Hepatocyte (in vitro differentiated cells): ENCODE measurements around the gene MCF2L2.

Experiments
- EZH2 ChIP-seq: fragments of 200-600 bp; sonication (generic); IDR thresholded peaks from 2 replicates; pipeline ENCODE4 v1.6.1; 2016; ENCODE audit warnings: antibody characterized with exemption, mild to moderate bottlenecking, borderline replicate concordance
- EZH2phosphoT487 ChIP-seq: fragments of 200-600 bp; sonication (generic); IDR thresholded peaks from one replicate; pipeline ENCODE4 v1.6.1; 2018; ENCODE audit warnings: antibody characterized with exemption, mild to moderate bottlenecking, low read depth, moderate library complexity; ENCODE audit not compliant: unreplicated experiment, severe bottlenecking
- TF ChIP-seq, protein P1 (sequence below): fragments of 200-600 bp; sonication (generic); IDR thresholded peaks from 2 replicates; pipeline ENCODE4 v1.5.1; 2016; ENCODE audit warnings: antibody characterized with exemption, mild to moderate bottlenecking; ENCODE audit not compliant: poor library complexity

DNA sequence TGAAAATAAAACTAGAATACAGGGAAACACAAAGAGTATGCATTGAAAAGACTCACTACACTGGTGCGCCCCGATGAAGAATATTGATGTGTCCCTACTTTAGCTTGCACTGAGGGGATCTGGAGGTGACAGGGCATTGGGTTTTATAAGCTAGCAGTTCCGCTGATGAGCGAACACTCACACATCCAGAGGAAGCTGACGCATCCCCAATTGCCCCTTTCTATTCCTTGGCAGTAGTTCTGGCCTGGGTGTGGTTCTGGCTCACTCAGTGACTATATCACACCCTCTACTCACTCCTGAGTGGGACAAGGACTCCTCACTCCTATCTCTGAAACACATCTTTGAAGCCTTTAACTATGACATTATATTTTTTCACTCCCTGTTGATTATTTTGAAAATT lies 104.3 kb downstream of the MCF2L2 start:
- TF ChIP-seq EZH2phosphoT487 = no peak
- TF ChIP-seq EZH2 = no peak
- TF ChIP-seq, protein P1, sequence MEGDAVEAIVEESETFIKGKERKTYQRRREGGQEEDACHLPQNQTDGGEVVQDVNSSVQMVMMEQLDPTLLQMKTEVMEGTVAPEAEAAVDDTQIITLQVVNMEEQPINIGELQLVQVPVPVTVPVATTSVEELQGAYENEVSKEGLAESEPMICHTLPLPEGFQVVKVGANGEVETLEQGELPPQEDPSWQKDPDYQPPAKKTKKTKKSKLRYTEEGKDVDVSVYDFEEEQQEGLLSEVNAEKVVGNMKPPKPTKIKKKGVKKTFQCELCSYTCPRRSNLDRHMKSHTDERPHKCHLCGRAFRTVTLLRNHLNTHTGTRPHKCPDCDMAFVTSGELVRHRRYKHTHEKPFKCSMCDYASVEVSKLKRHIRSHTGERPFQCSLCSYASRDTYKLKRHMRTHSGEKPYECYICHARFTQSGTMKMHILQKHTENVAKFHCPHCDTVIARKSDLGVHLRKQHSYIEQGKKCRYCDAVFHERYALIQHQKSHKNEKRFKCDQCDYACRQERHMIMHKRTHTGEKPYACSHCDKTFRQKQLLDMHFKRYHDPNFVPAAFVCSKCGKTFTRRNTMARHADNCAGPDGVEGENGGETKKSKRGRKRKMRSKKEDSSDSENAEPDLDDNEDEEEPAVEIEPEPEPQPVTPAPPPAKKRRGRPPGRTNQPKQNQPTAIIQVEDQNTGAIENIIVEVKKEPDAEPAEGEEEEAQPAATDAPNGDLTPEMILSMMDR = no peak
